GM18517 (cell line): Measurements from ENCODE around the gene MTCL1.
"Not testable (repeated sequence)": the region's sequence is repeated elsewhere in the genome, so short reads cannot be mapped to it uniquely, and the experiment has no call there.

Experiments
- ATAC-seq: cut with Tn5 transposase; IDR thresholded peaks from one replicate; pipeline ENCODE4 v1.9.1; 2021; ENCODE audit warnings: mild to moderate bottlenecking, moderate library complexity; ENCODE audit not compliant: unreplicated experiment

Gene MTCL1

GRCh38 chr18:8741117-8741516 is 35.8 kb downstream of the MTCL1 start:
- no peak for ATAC-seq

GRCh38 chr18:8741532-8741931 is 36.2 kb downstream of the MTCL1 start:
- ATAC-seq, result no peak

- no peak for ATAC-seq
These were observed 37.3 kb downstream of the MTCL1 start for GRCh38 chr18:8742387-8743361.

GRCh38 chr18:8744038-8744437 is 38.7 kb downstream of the MTCL1 start:
- ATAC-seq, result no peak

- no peak for ATAC-seq
These were observed 39.3 kb downstream of the MTCL1 start for GRCh38 chr18:8744656-8745055.

- ATAC-seq, result no peak
These were observed 40.1 kb downstream of the MTCL1 start for GRCh38 chr18:8745355-8746014.

GRCh38 chr18:8747440-8747937 is 42.1 kb downstream of the MTCL1 start:
- ATAC-seq, result no peak

- no peak for ATAC-seq
These were observed 44.1 kb downstream of the MTCL1 start for GRCh38 chr18:8749492-8749891.

GRCh38 chr18:8750954-8751415 is 45.6 kb downstream of the MTCL1 start:
- ATAC-seq, result no peak

GRCh38 chr18:8751692-8752091 is 46.3 kb downstream of the MTCL1 start:
- no peak for ATAC-seq

GRCh38 chr18:8752329-8752728 is 47.0 kb downstream of the MTCL1 start:
- ATAC-seq, result no peak

GRCh38 chr18:8754995-8755960 is 49.9 kb downstream of the MTCL1 start:
- ATAC-seq, result no peak

GRCh38 chr18:8756571-8756970 is 51.2 kb downstream of the MTCL1 start:
- no peak for ATAC-seq

- no peak for ATAC-seq
These were observed 52.1 kb downstream of the MTCL1 start for GRCh38 chr18:8757396-8757997.

GRCh38 chr18:8758466-8758865 is 53.1 kb downstream of the MTCL1 start:
- ATAC-seq, result no peak

- ATAC-seq, result no peak
These were observed 55.6 kb downstream of the MTCL1 start for GRCh38 chr18:8760984-8761383.

- not testable (repeated sequence) for ATAC-seq
These were observed 56.2 kb downstream of the MTCL1 start for GRCh38 chr18:8761535-8761934.

- no peak for ATAC-seq
These were observed 57.6 kb downstream of the MTCL1 start for GRCh38 chr18:8762968-8763367.

GRCh38 chr18:8763611-8764010 is 58.3 kb downstream of the MTCL1 start:
- ATAC-seq, result no peak

- no peak for ATAC-seq
These were observed 60.6 kb downstream of the MTCL1 start for GRCh38 chr18:8765783-8766463.
